Activated CD4-positive, alpha-beta T cell treated with anti-CD3 and anti-CD28 coated beads, Interleukin-2, amount 50 U/mL, for 48 hours (primary cell): ENCODE data around the gene DPH5.
"Not testable (repeated sequence)": the region's sequence is repeated elsewhere in the genome, so short reads cannot be mapped to it uniquely, and the experiment has no call there.

Experiments used
- DNase-seq, 2 experiments: peaks; one replicate each; pipeline ENCODE4 v3.0.0-alpha.2; 2020

Gene DPH5

DNA sequence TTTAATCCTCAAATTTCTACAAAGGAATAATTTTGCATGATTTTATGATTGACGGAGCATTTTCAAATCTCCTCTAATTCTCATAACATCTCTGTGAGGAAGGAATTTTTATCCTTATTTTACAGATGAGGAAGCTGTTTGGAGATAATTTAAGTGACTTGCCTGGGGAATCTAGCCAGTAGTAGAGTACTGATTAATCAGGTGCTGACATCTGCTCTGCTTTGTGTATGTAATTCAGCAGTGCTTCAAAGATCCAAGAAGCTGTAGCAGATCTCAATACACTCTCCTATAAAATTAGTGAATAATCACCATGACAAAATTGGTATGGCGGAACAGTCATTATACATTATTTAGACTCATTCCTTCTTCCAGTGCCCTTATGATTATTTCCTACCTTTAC, 46.0 kb downstream of the DPH5 start:
- no peak for DNase-seq

DNA sequence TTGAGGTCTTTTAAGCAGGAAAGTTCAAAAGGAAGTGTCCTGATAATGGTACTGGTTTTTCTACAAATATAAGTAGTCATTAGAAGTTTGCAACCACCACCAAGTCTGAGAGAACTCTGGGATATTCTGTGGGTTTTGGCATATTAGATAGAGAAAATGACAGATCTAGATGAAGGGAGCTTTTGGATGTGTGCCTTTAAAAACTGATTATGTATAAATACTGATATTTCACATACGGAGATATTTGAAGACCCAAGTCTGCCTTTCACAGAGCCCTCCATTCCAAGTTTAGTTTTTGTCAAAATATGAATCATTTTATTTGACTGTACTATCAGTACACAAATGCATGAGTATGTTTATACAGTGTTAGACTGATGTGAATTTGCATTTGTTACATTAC, 48.6 kb downstream of the DPH5 start:
- DNase-seq: no peak

DNA sequence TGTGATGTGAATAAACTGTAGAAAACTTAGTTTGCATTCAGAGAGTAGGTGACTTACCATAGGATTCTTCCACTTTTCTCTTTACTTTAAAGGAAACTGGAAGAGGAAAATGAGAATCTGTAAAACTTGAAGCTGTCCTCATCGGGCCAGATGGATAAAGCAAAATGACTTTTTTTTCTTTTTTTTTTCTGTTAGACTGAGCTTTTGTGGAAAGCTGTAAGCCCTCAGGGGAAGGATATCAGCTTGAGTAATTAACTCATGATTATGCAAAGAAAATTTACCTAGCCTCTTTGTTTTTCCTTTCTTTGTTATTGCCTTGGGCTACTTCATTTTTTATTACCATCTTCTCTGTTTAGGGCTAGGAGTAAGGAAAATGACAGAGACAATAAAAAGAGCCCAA, 53.4 kb downstream of the DPH5 start:
- no peak for DNase-seq

DNA sequence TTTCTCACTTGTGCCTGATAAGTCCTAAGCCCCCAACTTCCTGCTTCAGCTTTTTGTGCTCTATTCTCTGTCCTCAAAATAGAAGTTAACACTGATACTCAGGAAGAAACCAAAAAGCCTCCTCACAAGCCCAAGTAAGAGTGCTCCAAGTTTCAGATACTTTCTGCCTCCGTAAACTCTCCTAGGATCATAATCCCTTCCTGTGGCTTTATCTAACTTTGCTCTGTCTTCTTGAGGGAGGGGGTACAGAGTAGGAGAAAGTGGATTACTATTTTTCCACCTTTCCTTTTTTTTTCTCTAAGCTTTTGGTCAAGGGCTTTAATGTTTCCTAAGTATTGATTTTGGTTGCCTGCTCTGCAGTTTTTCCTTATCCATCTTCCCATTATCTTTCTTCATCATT, 54.6 kb downstream of the DPH5 start:
- DNase-seq: no peak

DNA sequence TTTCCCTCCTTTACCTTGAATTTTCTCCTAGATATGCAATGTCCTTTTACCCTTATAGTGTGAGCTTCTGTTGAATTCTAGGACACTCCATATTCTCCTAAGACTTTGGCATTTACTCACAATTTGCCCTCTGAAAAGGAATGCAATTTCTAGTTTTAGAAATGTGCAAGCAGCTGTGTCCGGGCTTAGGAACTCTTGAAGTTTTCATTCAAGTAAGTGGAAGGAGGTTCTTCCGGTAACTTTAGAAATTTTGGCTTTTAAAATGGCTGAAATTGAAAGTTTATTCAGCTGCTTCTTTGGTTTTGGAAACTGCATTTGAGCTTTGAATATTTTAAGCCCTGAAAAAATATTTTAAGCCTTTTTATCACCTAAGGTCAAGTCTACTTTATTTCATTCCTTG, 56.3 kb downstream of the DPH5 start:
- DNase-seq: no peak

DNA sequence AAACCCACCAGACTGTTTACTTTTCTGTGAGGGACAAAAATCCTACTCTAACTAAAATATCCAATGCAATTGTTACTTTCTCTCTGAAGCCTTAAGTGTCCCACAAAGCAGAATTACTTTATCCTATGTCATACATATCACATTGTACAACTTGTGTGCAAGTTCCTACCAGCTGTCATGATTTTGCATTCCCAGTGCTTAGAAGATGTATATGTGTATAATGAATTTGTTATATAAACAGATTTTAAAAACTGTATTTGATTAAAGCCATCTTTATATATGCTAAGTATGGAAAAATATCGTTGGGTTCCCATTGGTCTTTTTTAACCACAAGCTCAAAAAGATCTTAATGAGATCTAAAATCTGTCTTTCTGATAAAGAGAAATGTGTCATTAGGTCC, 57.0 kb downstream of the DPH5 start:
- DNase-seq: no peak

DNA sequence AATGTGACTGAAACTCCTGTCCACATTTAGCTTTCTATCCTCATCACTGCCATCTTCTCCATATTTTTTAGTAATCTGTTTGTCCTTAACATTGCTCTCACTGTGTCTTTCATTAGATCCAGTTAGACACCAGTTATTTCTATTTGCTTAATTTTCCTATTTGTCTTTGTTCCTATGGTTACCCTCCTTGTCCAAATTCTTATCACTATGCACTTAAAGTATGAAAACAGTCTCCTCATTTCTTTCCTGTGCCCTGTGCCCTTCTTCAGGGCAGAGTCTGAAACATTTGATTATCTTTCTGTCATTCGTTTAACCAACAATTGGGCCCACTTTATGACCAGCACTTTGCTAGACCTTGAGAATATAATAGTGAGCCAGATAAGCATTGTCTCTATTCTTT, 65.5 kb downstream of the DPH5 start:
- no peak for DNase-seq

DNA sequence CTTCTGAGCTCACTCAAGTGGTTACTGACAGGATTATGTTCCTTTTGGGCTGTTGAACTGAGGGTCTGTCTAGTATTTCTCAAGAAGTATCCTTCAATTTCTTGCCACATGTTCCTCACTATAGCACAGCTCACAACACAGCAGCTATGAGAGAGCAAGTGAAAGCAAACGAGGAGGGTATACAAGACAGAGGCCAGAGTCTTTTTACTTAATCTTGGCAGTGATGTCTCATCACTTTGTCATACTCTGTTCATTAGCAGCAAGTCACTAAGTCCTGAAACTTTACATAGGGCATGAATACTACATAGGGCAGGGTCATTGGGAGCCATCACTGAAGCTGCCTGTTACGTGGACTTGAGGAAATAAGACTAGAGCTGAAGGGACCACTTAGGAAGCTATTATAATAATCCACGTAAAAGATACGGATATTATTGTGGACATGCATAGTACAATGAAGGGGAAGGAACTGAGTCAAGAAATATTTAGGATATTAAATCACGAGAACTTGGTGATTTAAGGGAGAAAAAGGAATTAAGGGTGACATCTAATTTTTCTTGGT, 66.0 kb downstream of the DPH5 start:
- DNase-seq: no peak

DNA sequence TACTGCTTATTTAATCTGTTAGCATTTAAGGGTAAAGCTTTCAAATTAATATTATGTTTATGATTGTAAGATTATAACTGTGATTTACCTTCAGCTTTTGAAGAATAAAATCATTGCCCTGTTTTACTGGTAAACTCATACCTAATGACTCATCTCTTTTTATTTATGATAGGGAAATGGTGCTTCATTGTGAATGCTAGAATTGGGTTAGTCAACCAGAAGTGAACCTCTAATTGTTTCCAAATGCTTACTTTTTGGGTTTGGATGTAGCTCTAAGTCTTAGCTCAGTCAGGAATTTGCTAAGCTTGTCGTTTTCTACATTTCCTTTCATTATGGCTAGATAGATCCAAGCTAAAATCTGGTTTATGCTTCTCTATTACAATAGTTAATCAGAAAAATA, 70.3 kb downstream of the DPH5 start:
- no peak for DNase-seq

DNA sequence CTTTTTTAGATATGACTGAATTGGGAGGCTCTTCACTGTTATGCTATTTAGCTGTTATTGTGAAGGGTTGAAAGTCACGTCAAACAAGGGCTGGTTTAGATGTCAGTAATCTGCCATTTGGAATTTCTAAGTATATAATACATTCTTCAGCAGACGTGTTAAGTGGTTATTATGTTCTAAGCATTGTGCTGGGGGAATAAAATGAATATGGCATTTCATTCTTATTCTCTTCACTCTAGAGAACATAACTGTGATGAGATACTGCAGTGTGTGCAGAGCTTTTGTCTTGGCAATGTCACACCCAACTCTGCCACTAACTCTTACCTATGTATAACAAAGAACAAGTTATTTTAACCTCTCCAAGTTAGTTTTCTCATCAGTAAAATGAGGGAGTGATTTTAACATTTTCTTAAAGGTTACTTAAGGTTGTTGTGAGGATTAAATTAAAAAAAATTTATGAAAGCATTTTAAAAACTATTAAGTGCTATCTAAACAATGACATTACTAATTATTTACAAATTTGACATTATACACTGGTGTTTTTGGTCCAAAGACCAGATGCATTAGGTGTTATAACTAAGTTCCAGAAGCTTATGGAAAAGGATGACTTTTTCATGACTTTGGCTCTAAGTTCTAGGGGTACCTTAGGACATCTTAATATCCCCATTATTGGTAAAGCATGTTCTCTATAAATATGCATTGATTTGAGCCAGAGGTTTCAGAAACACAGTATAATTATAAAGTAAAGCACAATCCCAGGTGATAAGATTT, 71.4 kb downstream of the DPH5 start:
- DNase-seq: no peak

DNA sequence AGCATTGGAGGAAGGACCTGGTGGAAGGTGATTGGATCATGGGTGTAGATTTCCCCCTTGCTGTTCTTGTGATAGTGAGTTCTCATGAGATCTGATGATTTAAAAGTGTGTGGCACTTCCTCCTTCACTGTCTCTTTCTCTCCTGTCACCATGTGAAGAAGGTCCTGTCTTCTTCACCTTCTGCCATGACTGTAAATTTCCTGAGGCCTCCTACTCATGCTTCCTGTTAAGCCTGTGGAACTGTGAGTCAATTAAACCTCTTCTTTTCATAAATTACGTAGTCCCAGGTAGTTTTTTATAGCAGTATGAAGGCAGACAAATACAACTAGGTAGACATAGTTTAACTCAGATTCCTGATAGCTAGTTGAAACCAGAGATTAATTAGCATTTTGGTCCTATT, 72.6 kb downstream of the DPH5 start:
- not testable (repeated sequence) for DNase-seq

DNA sequence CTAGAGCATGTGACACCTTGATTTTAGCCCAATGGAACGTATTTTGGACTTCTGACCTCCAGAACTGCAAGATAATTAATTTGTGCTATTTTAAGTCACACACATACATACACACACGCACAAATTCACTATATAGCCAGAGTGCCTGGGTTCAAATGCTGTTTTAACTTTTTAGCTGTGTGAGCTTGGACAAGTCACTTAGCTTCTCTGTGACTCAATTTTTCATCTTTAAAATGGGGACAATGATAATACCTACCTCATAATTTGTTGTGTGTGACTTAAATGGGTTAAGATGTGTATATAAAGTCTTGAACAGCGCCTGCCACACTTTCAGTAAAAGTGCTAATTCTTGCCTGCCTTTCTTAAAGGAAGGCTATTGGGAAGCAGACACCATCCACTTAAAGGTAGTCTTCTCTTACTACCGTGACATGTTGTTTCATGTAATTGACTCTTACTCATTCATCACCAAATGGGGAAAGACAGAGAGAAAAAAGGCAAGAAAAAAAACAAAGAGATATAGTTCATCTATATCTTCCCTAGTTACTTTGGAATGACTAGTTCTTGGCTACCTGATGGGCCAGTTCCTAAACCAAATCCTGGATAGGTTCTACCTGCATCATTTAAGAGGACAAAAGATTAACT, 73.4 kb downstream of the DPH5 start:
- no peak for DNase-seq

DNA sequence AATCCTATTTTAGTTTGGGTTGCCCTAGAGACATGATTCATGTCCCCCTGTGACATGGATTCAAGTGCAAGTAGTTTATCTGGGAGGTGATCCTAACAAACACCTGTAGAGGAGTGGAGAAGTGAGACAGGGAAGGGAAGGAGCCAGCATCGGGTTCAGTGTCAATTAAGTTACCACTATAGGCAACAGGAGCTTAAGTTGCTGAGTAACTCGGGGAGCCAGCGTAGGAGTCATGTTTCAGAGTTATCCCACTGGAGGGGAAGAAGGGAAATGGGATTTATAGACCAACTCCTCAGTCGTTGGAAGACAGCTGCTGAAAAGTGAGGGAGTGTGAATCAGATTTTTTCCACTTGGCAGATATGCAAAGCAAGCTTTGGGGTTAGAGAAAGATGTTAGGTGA, 74.8 kb downstream of the DPH5 start:
- no peak for DNase-seq

DNA sequence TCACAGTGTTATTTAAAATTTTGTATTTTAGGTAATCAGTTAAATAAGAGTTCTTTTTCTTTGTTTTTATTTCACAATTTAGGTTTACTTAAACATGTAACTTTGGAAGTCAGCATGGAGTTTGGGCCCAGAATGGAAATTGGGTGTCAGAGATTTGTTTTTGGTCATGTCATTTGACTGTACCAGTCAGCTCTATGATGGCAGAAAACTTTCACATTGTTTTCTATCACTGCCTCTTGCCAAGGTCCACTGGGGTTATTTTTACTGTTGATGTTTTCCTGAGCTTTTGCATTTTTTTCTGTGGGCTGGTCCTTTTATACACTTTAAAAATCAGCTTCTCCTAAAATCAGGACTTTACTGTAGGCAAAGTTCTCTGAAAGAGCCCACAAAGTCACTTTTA, 75.2 kb downstream of the DPH5 start:
- DNase-seq: no peak

DNA sequence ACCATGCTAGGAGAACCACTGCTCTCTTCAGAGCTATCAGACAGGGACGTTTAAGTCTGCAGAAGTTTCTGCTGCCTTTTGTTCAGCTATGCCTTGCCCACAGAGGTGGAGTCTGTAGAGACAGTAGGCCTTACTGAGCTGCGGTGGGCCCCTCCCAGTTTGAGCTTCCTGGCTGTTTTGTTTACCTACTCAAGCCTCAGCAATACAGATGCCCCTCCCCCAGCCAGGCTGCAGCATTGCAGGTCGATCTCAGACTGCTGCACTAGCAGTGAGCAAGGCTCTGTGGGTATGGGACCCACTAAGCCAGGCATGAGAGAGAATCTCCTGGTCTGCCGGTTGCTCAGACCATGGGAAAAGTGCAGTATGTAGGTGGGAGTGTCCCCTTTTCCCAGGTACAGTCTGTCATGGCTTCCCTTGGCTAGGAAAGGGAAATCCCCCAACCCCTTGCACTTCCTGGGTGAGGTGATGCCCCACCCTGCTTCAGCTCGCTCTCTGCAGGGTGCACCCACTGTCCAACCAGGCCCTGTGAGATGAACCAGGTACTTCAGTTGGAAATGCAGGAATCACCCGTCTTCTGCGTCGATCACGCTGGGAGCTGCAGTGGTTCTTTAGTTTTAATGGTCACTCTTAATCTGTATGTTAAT, 75.9 kb downstream of the DPH5 start:
- DNase-seq: peak in 1 of 2 experiments; percentile 44

DNA sequence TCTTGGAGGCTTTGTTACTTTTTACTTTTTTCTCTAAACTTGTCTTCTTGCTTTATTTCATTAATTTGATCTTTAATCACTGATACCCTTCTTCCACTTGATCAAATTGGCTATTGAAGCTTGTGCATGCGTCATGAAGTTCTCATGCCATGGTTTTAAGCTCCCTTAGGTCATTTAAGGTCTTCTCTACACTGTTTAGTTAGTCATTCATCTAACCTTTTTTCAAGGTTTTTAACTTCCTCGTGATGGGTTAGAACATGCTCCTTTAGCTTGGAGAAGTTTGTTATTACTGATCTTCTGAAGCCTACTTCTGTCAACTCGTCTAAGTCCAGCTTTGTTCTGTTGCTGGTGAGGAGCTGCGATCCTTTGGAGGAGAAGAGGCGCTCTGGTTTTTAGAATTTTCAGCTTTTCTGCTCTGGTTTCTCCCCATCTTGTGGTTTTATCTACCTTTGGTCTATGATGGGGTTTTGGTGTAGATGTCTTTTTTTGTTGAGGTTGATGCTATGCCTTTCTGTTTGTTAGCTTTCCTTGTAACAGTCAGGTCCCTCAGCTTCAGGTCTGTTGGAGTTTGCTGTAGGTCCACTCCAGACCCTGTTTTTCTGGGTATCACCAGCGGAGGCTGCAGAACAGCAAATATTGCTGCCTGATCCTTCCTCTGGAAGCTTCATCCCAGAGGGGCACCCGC, 76.7 kb downstream of the DPH5 start:
- not testable (repeated sequence) for DNase-seq

DNA sequence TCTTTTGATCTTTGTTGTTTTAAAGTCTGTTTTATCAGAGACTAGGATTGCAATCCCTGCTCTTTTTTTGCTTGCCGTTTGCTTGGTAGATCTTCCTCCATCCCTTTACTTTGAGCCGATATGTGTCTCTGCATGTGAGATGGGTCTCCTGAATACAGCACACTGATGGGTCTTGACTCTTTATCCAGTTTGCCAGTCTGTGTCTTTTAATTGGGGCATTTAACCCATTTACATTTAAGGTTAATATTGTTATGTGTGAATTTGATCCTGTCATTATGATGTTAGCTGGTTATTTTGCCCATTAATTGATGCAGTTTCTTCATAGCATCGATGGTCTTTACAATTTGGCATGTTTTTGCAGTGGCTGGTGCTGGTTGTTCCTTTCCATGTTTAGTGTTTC, 77.8 kb downstream of the DPH5 start:
- not testable (repeated sequence) for DNase-seq

DNA sequence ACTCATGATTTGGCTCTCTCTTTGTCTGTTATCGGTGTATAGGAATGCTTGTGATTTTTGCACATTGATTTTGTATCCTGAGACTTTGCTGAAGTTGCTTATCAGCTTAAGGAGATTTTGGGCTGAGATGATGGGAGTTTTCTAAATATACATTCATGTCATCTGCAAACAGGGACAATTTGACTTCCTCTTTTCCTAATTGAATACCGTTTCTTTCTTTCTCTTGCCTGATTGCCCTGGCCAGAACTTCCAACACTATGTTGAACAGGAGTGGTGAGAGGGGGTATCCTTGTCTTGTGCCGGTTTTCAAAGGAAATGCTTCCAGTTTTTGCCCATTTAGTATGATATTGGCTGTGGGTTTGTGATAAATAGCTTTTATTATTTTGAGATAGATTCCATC, 79.5 kb downstream of the DPH5 start:
- DNase-seq: not testable (repeated sequence)

DNA sequence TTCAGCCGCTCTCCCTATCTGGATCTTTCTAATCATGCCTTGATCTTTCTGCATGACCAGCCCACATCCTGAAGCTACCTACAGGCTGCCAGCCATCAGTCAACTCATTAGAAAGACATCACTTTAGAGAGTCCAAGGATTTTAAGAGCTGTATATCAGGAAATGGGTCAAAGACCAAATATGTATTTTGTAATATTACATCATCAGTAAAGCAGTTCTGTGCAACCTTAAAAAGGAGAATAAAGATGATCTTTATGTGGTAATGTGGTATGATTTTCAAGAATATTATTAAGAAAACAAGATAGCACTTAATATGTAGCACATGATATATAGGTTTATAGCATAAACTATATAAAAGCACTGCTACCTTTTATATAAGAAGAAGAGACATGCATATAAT, 82.1 kb downstream of the DPH5 start:
- DNase-seq: no peak

DNA sequence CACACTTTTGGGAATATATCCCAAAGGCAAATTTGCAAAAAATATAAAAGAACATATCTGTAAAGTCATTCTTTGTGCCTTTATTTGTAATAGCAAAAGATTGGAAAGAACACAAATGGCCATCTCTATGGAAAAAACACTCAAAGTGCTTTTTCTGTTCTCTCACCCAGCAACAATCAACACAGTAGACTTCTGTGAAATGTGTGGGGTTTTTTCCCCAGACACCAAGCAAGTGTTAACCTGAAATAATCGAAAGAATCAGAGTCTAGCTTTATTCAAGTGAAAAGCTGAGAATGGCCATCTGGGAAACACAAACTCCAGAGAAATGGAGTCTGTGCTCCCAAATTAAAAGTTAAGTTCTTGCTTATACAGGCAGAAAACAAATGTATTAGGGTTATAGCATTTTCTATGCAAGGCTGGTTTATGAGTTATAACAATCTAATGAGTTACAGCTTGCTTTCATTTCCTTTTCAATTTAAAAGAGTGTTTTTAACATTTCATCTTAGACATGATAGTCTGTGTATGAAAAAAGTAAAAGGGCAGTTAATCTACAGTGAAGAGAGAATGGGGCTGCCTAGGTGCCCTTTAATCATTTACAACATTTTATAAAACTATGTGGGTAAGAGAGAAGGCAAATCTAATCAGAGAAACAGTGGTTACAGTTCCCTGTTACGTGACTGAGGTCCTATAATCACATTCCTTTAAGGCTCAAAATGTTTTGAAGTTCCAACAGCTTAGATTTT, 83.1 kb downstream of the DPH5 start:
- DNase-seq: no peak

DNA sequence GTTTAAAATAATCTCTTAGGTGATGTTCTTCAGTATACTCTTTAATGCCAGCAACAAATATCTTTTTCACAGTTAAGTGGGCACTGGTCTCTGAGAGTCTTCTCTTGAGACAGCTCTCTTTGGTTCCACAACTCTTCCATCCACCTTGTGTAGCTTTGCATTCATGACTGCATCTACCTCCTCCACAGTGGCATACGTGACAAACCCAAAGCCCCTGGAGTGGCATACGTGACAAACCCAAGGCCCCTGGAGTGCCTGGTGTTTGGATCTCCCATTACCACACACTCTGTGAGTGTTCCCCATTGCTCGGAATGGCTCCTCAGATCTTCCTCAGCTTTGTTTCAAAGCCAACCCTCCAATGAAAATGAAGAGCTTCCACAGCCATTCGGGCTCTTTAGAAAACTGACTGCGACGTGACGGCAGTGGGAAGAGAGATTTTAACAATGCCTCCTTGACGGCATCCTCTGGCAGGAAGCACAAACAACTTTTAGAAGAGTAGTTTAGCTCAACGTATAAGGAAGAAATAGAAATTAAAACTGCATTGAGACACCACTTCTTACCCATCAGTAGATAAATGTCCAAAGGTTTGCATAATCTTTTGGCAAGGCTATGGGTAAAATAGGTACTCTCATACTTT, 83.9 kb downstream of the DPH5 start:
- no peak for DNase-seq

DNA sequence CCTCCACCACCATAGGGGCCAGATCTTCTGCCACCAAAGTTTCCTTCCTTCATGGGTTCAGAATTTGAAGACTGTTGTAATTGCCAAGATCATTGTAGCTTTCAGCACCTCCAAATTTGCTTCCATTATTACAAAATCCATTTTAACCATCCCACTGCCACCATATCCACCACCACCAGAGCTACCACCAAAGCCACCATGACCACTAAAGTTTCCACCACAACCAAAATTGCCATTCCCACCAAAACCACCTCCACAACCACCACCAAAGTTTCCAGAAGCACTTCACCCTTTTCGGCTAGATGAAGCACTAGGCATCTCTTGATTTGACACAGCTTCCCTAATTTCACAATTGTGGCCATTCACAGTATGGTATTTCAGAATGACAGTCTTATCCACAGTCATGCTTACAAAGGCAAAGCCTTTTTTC, 84.5 kb downstream of the DPH5 start:
- peak; percentile 54 to 69 for DNase-seq
